Measurements from ENCODE around the gene TM4SF4.

TM4SF4 gene

DNA sequence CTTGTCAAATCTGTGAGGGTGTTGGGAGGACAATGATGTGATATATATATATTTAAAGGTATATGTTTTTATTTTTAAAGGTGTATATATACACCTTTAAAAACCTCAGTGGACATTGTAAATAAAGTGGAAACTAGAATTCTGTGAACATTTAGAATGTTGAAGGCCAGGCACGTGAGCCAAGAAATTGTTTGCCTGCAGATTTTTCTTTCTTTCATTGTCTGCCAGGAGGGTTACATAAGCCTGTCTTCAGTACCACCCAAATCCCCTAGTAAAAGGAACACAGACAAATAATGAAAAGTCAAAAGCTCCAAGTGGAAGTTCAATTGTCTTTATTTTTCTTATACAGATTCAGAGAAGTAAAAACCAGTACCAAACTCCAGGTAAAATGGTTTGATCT is 42.4 kb downstream of the TM4SF4 start:
- 94% methylated on average over 1 of the region's 1 CpG for WGBS
- H3K9me3 ChIP-seq (ENCODE audit: insufficient read depth, low read depth, low read length), result no peaks in the 10 kb centered on the region
- peaks cover 43% of the 10 kb centered on the region for H3K36me3 ChIP-seq (ENCODE audit: insufficient read depth, low read length)
- H3K4me1 ChIP-seq (ENCODE audit: insufficient read depth, low read length), result no peaks in the 10 kb centered on the region
- H3K27ac ChIP-seq (ENCODE audit: low read depth, low read length), result no peak overlapping the region
- H3K9ac ChIP-seq (ENCODE audit: low read depth, low read length), result no peak overlapping the region
- no peaks in the 10 kb centered on the region for H3K27me3 ChIP-seq (ENCODE audit: insufficient read depth, low read length)
- no peak overlapping the region for H3K4me3 ChIP-seq (ENCODE audit: low read length)

DNA sequence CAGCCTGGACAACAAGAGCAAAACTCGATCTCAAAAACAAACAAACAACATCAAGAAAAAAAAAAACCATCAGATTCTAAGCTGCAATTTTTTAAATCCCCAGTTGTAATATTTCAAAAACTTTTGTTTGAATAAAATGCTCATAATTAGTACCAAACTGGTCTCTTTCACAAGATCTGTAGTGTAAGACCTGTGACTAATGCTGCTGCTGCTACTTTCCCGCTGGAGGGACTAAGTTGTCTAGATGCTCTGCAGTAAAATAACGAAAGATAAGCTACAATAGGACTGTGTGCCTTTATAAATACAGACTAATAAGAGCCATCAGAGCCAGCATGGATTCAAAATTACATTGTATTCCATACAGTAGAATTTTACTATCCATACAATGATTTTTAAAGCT is 45.4 kb downstream of the TM4SF4 start:
- H3K27me3 ChIP-seq (ENCODE audit: insufficient read depth, low read length), result no peaks in the 10 kb centered on the region
- WGBS, result 97% methylated on average over 3 of the region's 3 CpGs
- no peak overlapping the region for H3K4me3 ChIP-seq (ENCODE audit: low read length)
- H3K36me3 ChIP-seq (ENCODE audit: insufficient read depth, low read length), result peaks cover 60% of the 10 kb centered on the region
- H3K4me1 ChIP-seq (ENCODE audit: insufficient read depth, low read length), result no peaks in the 10 kb centered on the region
- H3K9ac ChIP-seq (ENCODE audit: low read depth, low read length), result no peak overlapping the region
- H3K27ac ChIP-seq (ENCODE audit: low read depth, low read length), result no peak overlapping the region
- H3K9me3 ChIP-seq (ENCODE audit: insufficient read depth, low read depth, low read length), result no peaks in the 10 kb centered on the region

DNA sequence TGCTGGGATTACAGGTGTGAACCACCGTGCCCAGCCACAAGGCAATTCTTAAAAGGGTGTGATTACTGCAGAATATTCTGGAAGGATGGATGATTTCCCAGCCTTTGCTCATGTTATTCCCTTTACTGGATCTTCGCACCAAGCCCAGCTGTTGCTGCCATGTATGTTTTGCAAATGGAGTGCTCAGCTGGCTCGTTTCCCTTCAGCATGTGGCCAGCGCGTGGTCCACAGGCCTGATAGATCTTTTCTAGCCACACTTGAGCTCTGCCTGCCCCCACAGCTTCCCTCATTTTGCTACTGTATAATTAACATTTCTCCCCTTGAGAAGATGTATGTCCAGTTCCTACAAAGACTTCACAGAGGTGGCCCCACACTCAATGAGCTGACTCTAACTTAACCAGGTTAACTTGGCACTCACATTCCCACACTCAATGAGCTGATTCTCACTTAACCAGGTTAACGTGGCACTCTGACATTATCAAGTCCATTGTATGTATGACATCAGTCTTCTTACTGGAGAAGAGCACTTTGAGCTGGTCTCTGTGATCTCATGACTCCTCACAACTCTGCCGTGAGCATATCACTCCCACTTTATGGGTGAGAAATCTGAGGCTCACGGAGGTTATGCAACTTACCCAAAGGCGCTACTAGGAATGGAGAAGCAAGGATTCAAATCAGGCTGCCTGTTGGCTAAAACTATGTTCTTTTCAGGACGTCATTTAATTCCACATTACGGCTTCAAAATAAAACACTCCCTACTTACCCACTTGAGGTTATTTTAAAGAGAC is 49.2 kb downstream of the TM4SF4 start:
- no peak overlapping the region for H3K4me3 ChIP-seq (ENCODE audit: low read length)
- no peak overlapping the region for H3K27ac ChIP-seq (ENCODE audit: low read depth, low read length)
- H3K36me3 ChIP-seq (ENCODE audit: insufficient read depth, low read length), result peaks cover 58% of the 10 kb centered on the region
- 95% methylated on average over 11 of the region's 11 CpGs for WGBS
- no peak overlapping the region for H3K9ac ChIP-seq (ENCODE audit: low read depth, low read length)
- no peaks in the 10 kb centered on the region for H3K9me3 ChIP-seq (ENCODE audit: insufficient read depth, low read depth, low read length)
- no peaks in the 10 kb centered on the region for H3K27me3 ChIP-seq (ENCODE audit: insufficient read depth, low read length)
- H3K4me1 ChIP-seq (ENCODE audit: insufficient read depth, low read length), result peaks cover 7% of the 10 kb centered on the region

DNA sequence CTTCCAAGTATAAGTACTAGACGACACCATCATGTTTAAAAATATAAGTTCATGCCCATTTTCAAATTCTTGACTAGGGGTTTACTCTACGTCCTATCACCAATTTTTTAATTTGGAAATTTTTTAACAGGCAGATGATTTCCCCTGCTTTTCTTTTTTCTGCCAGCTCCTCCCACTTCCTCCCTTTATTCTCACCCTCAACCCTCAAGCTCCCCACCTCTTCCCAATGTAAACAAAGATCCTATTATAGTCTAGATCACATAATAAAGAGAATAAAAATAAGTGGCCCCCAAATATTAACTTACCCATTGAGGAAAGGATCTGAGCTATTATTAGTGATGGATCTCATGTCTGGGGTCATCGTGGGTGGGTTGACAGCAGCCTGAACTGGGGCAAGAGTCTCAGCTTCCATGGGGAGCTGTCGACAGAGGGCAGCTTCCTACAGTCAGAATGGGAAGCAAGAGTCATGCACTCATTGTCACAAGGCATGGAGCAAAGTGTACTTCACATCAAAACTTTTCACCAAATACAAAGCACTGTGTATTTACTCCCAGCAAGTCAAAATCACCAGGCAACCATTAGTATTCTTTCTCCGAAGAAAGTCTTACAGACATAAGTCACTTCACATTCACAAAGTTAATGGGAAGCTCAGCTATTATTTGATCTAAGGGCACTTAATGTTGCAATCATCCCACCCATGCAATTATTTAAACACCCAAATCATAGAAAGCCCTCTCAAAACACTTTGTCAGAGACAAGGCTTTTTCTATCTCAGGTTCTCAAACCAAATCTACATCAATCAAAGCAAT is 53.2 kb downstream of the TM4SF4 start:
- no peaks in the 10 kb centered on the region for H3K9me3 ChIP-seq (ENCODE audit: insufficient read depth, low read depth, low read length)
- WGBS, result 73% methylated on average over 5 of the region's 5 CpGs
- H3K4me1 ChIP-seq (ENCODE audit: insufficient read depth, low read length), result peaks cover 7% of the 10 kb centered on the region
- peaks cover 27% of the 10 kb centered on the region for H3K36me3 ChIP-seq (ENCODE audit: insufficient read depth, low read length)
- H3K9ac ChIP-seq (ENCODE audit: low read depth, low read length), result no peak overlapping the region
- no peak overlapping the region for H3K4me3 ChIP-seq (ENCODE audit: low read length)
- H3K27me3 ChIP-seq (ENCODE audit: insufficient read depth, low read length), result no peaks in the 10 kb centered on the region
- no peak overlapping the region for H3K27ac ChIP-seq (ENCODE audit: low read depth, low read length)

DNA sequence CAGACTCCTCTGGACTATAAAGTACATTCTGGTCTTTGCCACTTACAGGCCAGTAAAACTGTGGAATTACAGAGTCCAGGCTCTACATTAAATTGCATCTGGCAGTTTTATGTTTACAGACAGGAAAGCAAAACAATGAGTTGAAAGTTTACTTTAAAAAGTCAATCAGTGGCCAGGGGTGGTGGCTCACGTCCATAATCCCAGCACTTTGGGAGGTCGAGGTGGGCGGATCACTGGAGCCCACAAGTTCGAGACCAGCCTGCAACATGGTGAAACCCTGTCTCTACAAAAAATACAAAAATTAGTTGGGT is 53.8 kb downstream of the TM4SF4 start:
- H3K36me3 ChIP-seq (ENCODE audit: insufficient read depth, low read length), result peaks cover 27% of the 10 kb centered on the region
- H3K27me3 ChIP-seq (ENCODE audit: insufficient read depth, low read length), result no peaks in the 10 kb centered on the region
- H3K9ac ChIP-seq (ENCODE audit: low read depth, low read length), result no peak overlapping the region
- H3K4me3 ChIP-seq (ENCODE audit: low read length), result no peak overlapping the region
- 75% methylated on average over 4 of the region's 4 CpGs for WGBS
- H3K9me3 ChIP-seq (ENCODE audit: insufficient read depth, low read depth, low read length), result no peaks in the 10 kb centered on the region
- H3K27ac ChIP-seq (ENCODE audit: low read depth, low read length), result no peak overlapping the region
- H3K4me1 ChIP-seq (ENCODE audit: insufficient read depth, low read length), result peaks cover 7% of the 10 kb centered on the region

DNA sequence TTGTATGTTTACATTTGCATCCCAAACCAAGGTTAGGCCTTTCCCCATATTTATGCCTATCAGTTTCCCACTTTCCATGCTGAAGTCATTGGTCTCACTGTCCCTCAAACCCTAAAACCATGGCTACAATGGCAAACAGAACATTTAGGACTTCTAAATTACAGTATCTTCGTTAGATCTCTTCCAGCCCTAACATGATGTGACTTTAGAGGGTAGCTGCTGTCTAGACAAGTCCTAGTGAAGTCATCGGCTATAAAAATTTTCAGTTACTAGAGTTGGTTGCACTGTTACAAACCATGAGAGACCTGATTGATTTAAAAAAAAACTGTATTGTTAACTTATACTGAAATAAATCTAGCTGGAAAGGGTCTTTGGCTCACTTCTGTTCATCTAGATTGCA is 54.6 kb downstream of the TM4SF4 start:
- no peak overlapping the region for H3K27ac ChIP-seq (ENCODE audit: low read depth, low read length)
- 100% methylated on average over 2 of the region's 2 CpGs for WGBS
- H3K4me3 ChIP-seq (ENCODE audit: low read length), result no peak overlapping the region
- peaks cover 22% of the 10 kb centered on the region for H3K36me3 ChIP-seq (ENCODE audit: insufficient read depth, low read length)
- H3K27me3 ChIP-seq (ENCODE audit: insufficient read depth, low read length), result no peaks in the 10 kb centered on the region
- H3K4me1 ChIP-seq (ENCODE audit: insufficient read depth, low read length), result peaks cover 7% of the 10 kb centered on the region
- H3K9ac ChIP-seq (ENCODE audit: low read depth, low read length), result no peak overlapping the region
- H3K9me3 ChIP-seq (ENCODE audit: insufficient read depth, low read depth, low read length), result no peaks in the 10 kb centered on the region

GRCh38 chr3:149532489-149533180 is 58.1 kb downstream of the TM4SF4 start:
- Histone ChIP-seq H3K9ac (ENCODE audit: low read depth, low read length) (no peak overlapping the region), H3K4me1 (ENCODE audit: insufficient read depth, low read length) (peaks cover 36% of the 10 kb centered on the region), H3K4me3 (ENCODE audit: low read length) (no peak overlapping the region), H3K36me3 (ENCODE audit: insufficient read depth, low read length) (no peaks in the 10 kb centered on the region), H3K27ac (ENCODE audit: low read depth, low read length) (no peak overlapping the region), H3K9me3 (ENCODE audit: insufficient read depth, low read depth, low read length) (no peaks in the 10 kb centered on the region), H3K27me3 (ENCODE audit: insufficient read depth, low read length) (no peaks in the 10 kb centered on the region)
- WGBS, result 71% methylated on average over 6 of the region's 8 CpGs

DNA sequence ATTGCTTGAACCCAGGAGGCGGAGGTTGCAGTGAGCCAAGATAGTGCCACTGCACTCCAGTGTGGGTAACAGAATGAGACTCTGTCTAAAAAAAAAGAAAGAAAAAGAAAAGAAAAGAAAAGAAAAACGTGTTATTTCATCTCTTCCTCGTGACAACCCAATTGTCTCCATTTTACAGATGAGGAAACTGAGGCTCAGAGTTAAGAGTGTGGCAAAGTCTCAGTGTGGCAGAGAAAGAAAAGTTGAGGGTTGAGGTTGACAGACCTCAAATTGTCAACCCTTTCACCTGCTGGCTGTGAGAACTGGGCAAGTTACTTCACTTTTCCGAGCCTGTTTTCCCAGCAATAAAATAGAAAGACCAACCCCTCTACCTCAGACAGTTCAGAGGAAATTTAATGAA is 59.6 kb downstream of the TM4SF4 start:
- WGBS, result 93% methylated on average over 4 of the region's 4 CpGs
- H3K9me3 ChIP-seq (ENCODE audit: insufficient read depth, low read depth, low read length), result no peaks in the 10 kb centered on the region
- H3K4me3 ChIP-seq (ENCODE audit: low read length), result no peak overlapping the region
- H3K36me3 ChIP-seq (ENCODE audit: insufficient read depth, low read length), result no peaks in the 10 kb centered on the region
- H3K9ac ChIP-seq (ENCODE audit: low read depth, low read length), result no peak overlapping the region
- no peak overlapping the region for H3K27ac ChIP-seq (ENCODE audit: low read depth, low read length)
- H3K27me3 ChIP-seq (ENCODE audit: insufficient read depth, low read length), result no peaks in the 10 kb centered on the region
- H3K4me1 ChIP-seq (ENCODE audit: insufficient read depth, low read length), result peaks cover 34% of the 10 kb centered on the region

- Histone ChIP-seq H3K4me1 (ENCODE audit: insufficient read depth, low read length) (peaks cover 34% of the 10 kb centered on the region), H3K36me3 (ENCODE audit: insufficient read depth, low read length) (no peaks in the 10 kb centered on the region), H3K27ac (ENCODE audit: low read depth, low read length) (peak overlapping the region; percentile 49; the same call in 1 of the 2 replicates), H3K4me3 (ENCODE audit: low read length) (no peak overlapping the region), H3K9ac (ENCODE audit: low read depth, low read length) (no peak overlapping the region), H3K27me3 (ENCODE audit: insufficient read depth, low read length) (no peaks in the 10 kb centered on the region), H3K9me3 (ENCODE audit: insufficient read depth, low read depth, low read length) (no peaks in the 10 kb centered on the region)
- WGBS, result 42% methylated on average over 3 of the region's 3 CpGs
Observed at GRCh38 chr3:149534671-149535332, 60.3 kb downstream of the TM4SF4 start.

DNA sequence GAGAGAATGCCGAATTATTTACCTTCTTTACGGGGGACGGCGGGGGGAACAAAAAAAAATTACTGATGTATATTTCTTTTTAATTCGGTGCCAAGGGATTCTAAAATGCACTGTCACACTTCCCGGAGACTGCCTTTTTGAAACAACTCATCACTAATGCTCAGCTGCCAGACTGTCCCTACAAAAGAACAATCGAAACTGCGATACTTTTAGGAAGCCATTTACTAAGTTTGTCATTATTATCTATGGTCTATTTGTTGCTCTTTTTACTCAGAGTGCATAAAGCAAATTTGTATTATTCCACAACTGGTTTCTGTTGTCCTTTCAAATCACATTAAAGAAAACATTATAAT is 60.8 kb downstream of the TM4SF4 start:
- H3K27ac ChIP-seq (ENCODE audit: low read depth, low read length), result no peak overlapping the region
- no peaks in the 10 kb centered on the region for H3K9me3 ChIP-seq (ENCODE audit: insufficient read depth, low read depth, low read length)
- H3K36me3 ChIP-seq (ENCODE audit: insufficient read depth, low read length), result no peaks in the 10 kb centered on the region
- WGBS, result 88% methylated on average over 8 of the region's 8 CpGs
- H3K9ac ChIP-seq (ENCODE audit: low read depth, low read length), result no peak overlapping the region
- no peak overlapping the region for H3K4me3 ChIP-seq (ENCODE audit: low read length)
- no peaks in the 10 kb centered on the region for H3K27me3 ChIP-seq (ENCODE audit: insufficient read depth, low read length)
- H3K4me1 ChIP-seq (ENCODE audit: insufficient read depth, low read length), result peaks cover 34% of the 10 kb centered on the region

GRCh38 chr3:149536429-149536828 is 61.9 kb downstream of the TM4SF4 start:
- no peak overlapping the region for H3K9ac ChIP-seq (ENCODE audit: low read depth, low read length)
- no peaks in the 10 kb centered on the region for H3K9me3 ChIP-seq (ENCODE audit: insufficient read depth, low read depth, low read length)
- no peaks in the 10 kb centered on the region for H3K27me3 ChIP-seq (ENCODE audit: insufficient read depth, low read length)
- 27% methylated on average over 11 of the region's 11 CpGs for WGBS
- H3K4me3 ChIP-seq (ENCODE audit: low read length), result no peak overlapping the region
- peaks cover 37% of the 10 kb centered on the region for H3K4me1 ChIP-seq (ENCODE audit: insufficient read depth, low read length)
- peak overlapping the region; percentile 34; the same call in 1 of the 2 replicates for H3K27ac ChIP-seq (ENCODE audit: low read depth, low read length)
- H3K36me3 ChIP-seq (ENCODE audit: insufficient read depth, low read length), result peaks cover 7% of the 10 kb centered on the region; the same call in 1 of the 2 replicates

Measured in HUES64 (cell line).